ENCODE results near the gene NEO1.
"Not testable (repeated sequence)": the region's sequence is repeated elsewhere in the genome, so short reads cannot be mapped to it uniquely, and the experiment has no call there.

NEO1 gene

DNA sequence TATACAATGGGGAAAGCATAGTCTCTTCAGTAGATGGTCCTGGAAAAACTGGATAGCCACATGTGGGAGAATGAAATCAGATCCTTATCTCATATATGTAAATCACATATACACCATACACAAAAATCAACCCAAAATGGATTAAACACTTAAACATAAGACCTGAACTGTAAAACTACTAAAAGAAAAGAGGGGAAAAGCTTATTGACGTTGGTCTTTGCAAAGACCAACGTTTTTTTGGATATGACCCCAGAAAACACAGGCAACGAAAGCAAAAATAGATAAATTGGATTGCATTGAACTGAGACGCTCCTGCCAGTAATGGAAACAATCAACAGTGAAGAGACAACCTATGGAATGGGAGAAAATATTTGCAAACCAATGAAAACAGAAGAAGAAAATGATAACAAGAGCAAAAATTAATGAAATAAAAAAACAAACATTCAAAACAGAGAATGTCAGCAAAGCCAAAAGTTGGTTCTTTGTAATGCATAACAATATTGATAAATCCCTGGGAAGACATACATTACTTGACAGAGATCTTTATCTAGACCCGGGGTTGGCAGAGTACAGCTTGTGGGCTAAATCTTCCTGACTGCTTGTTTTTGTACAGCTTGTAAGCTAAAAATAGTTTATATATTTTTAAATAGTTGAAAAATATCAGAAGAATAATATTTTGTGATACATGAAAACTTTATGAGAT is 86.9 kb downstream of the NEO1 start:
- no peak overlapping the region for H3K4me3 ChIP-seq (ENCODE audit: low read depth, low read length)

DNA sequence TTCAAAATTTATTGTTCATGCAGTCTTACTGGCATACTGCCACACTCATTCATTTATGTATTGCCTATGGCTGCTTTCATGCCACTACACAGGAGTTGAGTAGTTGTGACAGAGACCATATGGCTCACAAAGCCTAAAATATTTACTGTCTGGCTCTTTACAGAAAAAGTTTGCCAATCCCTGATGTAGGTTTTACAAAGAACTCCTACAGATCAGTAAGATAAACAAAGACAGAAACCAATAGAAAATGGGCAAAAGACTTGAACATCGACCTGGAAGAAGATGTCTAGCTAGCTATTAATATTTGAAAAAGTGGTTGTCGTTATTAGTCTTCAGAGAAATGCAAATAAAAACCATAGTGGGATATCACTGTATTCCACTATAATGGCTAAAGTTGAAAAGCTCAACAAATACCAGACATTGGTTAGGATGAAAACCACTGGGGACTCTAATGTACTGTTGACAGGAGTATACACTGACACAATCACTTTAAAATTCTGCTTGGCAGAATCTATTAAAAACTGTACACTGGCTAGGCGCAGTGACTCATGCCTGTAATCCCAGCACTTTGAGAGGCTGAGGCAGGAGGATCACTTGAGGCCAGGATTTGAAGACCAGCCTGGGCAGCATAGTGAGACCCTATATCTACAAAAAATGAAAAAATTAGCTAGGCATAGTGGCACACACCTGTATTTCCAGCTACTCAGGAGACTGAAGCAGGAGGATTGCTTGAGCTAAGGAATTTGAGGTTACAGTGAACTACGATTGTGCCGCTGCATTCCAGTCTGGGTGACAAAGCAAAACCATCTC is 87.7 kb downstream of the NEO1 start:
- no peak overlapping the region for H3K4me3 ChIP-seq (ENCODE audit: low read depth, low read length)

DNA sequence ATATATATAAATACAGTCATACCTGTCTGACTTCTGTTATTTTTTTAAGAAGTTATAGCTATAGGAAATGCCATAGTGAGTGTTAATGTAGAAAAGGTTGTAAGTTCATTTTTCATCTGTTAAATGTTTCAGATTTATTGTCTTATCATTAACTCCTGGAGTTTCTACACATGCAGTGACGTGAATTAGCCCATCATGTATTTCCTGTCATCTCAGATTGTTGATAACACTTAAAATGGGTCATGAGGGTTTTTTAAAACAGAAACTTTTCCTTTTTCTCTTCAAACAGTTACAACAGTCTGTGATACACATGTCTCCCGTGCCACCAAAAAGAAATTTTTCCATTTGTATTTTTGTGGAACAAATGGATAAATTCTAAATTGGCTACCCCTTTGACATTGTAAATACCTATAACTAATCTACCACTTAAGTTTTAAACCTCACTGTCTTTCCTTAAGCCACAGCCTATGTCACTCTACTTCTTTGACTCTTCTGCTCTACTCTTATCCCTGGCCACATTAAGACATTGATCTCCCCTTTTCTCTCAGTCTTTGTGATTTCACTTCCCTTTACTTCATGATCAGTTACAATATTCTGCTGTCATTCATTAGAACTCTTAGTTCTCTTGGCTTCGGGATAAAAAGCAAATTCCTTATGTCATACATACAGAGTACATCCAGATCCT is 89.1 kb downstream of the NEO1 start:
- H3K4me3 ChIP-seq (ENCODE audit: low read depth, low read length), result no peak overlapping the region

DNA sequence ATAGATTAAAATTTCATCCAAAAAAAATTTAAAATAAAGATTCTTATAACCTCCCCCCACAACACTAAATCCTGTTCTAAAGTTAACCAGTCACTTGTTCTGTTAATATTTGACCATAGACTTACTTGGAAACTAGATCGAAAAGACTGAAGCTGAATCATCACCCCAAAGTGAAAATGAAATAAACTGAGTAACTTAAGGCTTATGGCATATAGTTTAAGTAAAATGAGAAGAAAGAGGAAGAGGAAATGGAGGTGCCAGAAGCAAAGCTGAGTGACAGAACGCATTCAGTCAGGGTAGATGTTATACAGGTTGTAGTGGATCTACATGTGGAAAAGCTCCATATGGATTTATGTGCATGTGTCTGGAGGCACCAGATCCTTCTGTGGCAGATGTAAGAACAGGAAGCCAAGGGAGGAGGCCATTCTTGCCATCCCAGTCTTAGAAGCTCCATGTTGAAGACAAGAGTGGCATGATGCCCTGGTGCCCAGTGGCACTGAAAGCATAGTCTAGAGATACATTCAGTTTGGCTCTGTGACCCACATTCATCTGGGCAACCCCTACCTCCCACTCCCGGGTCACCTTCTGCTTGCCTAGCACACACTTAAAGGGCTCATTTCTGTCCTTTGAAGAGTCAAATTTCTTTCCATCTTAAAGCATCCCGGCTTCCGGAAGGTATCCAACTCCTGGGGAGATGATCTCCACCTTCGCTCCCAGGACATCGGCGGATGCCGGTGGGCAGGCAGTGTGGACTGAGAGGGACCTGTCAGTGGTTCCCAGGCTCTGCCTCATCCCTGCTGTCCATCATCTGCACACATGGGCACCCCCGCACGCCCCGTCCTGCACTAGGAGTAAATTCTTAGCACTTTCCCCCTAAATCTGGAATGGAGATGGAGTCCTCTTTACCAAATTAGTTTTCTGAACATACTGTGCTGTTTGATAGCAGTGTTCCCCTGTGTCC is 90.8 kb downstream of the NEO1 start:
- no peak overlapping the region for H3K4me3 ChIP-seq (ENCODE audit: low read depth, low read length)

DNA sequence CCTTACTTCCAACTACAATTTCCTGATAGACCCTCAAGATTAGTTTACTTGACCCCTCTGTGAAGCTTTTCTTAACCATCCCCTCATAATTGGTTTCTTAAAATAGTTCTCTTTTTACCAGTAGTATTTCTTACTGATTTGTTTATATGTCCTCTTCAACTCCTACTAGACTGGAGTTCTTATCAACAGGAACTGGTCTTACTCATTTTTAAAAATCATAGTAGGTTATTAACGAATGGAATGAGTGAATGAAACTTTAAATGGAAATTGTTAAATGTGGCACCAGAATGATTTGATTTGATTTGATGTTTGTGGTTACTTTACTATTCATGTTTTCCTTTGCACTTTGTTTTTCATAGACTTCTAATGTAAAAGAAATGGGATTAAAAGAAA is 91.5 kb downstream of the NEO1 start:
- no peak overlapping the region for H3K4me3 ChIP-seq (ENCODE audit: low read depth, low read length)

DNA sequence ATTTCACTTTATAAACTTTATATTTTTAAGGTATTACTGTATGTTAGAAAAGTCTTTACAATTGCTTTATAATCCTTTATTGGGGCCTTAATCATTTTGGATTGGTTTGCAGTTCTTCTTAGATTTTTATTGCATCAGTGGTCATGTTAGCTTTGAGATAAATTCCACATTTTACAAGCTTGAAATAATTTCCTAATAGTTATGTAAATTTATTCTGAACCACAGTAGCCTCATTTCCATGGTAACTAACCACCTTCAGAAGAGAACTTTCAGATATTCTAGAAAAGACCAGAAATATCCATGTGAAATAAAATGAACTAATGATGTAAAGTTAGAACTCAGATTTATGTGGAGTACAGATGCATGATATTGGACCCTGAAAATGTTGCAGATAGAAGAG is 94.2 kb downstream of the NEO1 start:
- H3K4me3 ChIP-seq (ENCODE audit: low read depth, low read length), result no peak overlapping the region

DNA sequence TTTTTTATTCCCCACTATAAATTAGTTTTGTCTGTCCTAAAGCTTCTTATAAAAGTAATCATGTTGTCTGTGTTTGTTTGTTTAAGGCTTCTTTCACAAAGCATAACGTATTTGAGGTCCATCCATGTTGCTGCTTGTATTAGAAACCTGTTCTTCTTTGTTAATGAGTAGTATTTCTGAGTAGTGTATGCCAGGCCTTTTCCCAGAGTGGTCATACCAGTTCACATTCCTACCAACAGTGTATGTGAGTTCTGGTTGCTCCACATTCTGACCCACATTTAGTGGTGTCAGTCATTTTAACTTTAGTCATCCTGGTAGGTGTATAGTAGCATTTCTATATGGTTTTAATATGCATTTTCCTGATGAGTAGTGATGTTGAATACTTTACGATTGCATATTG is 98.6 kb downstream of the NEO1 start:
- H3K4me3 ChIP-seq (ENCODE audit: low read depth, low read length), result no peak overlapping the region

DNA sequence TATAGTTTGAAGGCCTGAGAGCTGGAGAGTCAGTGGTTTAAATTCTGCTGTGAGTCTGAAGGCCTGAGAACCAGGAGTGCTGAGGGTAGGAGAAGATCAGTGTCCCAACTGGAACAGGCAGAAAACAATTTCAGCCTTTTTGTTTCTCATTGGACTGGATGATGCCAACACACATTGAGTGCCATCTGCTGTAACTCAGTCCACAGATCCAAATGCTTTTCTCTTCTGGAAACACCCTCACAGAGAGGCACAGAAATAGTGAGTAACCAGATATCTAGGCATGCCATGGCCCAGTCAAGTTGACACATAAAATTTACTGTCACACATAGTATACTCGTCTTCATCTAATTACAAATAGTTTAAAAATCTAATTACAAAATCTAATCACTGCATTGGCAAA is 100.8 kb downstream of the NEO1 start:
- H3K4me3 ChIP-seq (ENCODE audit: low read depth, low read length), result no peak overlapping the region

DNA sequence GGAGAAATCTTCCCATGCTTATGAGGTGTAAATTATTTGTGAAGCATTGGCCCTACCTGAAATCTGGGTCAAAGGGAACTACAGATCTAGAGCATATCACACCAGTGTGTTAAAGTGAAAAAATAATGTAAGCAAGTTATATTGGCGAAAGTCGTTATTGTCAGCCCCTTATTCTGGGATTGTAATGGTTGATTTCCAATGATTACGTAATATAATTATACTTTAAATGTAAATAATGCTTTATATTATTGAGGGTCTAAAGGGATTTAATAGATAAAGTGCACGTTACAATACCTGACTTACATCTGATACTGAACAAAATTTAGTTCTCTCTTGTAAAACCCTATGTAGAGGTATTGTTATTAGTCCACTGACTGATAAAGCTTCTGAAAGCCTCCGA is 101.2 kb downstream of the NEO1 start:
- no peak overlapping the region for H3K4me3 ChIP-seq (ENCODE audit: low read depth, low read length)

DNA sequence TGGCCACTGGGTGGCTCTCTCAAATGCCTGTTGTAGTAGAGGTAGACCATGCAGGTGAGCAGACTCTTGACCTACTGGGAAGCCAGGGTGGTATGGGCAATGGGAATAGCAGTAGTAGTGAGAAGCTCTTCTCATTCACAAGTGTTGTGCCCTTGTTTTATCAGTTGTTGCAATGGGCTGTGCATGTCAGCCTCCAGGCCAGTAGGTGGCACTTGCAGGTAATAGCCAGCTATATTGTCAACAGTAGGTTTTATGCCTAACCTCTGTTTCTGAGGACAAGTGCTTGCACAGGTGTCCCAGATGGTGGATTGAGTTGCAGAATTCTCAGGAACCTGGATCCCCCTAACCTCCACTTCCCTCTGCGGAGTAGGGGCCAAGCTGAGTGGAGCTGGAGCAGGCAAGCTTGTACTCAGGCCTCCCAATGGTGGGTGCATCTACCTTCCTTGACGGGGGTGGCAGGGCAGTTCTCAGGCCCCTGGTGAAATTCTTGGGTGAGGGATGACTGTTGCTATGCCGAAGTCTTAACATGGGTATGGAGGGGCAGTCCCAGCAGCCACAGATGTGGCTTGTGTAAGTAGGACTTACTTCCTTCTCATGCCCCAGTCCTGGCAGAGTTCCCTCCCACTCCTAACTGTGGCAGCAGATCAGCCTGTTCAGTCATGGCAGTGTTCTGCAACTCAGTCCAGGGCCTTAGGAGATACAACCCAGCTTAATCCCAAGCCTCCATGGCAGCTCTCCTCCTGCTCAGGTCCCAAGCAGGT is 104.3 kb downstream of the NEO1 start:
- H3K4me3 ChIP-seq (ENCODE audit: low read depth, low read length), result no peak overlapping the region

DNA sequence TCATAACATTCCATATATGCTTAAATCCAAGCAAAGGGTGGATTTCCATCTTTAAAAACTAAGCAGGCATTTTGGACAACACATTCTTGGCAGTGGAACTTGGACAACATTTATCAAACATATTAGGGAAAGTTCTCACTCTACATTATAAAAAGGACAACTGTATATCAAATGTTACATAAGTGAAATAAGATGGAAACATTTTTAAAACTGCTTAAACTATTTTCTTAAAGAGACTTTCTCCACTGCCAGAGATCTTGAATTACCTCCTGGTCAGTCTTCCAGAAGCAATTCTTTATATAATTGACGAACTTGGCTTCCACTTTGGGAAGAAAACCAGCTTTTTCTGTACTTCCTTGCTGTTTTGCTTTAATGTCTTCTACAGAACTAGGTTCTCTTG is 109.3 kb downstream of the NEO1 start:
- no peak overlapping the region for H3K4me3 ChIP-seq (ENCODE audit: low read depth, low read length)

DNA sequence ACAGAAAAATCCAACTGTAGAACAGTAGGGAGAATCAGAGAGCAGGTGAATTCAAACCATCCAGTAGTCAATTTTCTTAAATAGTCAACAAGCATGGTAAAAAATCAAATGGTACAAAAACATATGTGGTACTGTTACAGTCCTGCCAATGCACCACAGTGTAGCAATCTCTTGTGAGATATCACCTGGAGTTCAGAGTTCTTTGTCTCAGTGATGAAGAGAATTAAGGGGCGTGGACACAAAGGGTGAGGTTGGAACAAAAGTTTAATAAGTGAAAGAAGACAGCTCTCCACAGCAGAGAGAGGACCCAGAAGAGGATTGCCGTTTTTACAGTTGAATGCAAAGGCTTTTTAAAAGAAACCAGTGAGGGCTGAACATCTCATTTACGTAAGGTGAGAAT is 113.2 kb downstream of the NEO1 start:
- H3K4me3 ChIP-seq (ENCODE audit: low read depth, low read length), result no peak overlapping the region

DNA sequence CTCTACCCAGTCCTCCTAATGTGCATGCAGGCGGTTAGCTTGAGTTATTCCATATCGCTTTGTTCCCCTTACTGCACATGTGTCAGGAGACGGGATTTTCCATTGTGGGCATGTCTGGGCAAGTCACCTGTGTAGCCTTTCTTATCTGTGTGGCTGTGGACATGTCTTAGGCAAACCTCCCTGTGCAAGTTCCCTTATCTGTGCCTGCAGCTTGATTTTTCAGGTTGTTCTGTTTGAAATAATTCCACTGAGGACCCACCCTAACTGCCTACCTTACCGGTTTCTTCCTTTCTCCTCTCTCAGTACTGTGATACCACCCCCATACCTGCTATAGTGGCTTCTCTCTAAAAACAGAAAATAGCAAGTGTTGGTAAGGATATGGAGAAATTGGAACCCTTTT is 113.6 kb downstream of the NEO1 start:
- no peak overlapping the region for H3K4me3 ChIP-seq (ENCODE audit: low read depth, low read length)

DNA sequence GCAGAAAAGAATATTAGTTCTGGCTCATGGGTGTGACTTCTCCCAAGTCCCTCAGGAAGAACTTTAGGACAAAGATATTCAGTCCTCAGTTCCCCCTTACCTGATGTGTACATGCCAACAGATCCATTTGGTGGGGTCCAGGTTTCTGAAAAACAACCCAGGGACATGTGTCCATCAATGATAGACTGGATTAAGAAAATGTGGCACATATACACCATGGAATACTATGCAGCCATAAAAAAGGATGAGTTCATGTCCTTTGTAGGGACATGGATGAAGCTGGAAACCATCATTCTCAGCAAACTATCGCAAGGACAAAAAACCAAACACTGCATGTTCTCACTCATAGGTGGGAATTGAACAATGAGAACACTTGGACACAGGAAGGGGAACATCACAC is 114.4 kb downstream of the NEO1 start:
- H3K4me3 ChIP-seq (ENCODE audit: low read depth, low read length), result not testable (repeated sequence)

DNA sequence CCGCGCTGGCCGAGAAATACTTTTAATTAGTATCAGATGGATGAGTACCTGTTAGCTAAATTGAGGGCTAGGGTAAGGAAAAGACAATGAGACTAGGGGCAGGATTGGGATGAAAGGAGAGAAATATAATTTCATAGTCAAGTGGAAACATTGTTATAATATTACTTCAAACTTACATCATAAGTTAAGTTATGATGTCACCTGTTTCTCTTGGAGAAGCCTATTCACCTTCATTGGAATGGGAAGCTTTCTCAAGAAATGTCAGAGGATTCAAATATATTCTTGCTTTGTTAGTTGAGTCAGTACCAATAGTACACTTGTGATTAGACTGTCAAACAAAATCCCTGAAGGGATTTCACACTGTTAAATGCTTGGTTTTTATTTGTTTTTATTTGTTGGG is 116.2 kb downstream of the NEO1 start:
- no peak overlapping the region for H3K4me3 ChIP-seq (ENCODE audit: low read depth, low read length)

DNA sequence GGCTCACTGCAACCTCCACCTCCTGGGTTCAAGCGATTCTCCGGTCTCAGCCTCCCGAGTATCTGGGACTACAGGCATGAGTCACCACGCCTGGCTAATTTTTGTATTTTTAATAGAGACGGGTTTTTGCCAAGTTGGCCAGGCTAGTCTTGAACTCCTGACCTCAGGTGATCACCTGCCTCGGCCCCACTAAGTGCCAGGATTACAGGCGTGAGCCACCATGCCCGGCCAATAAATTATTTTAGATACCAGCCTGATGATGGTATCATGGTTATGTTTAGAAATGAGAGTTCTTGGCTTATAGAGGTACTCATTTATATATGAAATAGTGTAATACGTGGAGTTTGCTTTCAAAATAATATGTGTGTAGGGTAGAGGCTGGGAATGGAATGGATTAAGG is 119.4 kb downstream of the NEO1 start:
- no peak overlapping the region for H3K4me3 ChIP-seq (ENCODE audit: low read depth, low read length)

DNA sequence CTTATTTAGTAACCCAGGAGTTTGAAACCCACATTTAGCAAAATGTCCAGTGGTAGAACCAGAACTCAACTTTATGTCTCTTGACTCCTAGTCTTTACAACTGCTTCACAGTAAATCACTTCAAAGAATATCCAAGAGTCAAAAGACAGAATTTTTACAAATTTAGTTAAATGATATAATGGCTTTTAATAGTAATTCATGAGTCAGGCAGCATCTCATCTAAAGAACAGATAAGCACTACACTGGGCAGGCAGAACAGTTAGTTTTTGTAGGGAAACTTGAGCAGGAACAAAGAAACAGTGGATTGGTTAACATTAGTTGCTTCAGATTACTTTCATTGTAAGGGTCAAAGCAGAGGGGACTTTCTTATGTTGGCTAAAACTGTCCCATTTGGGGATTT is 120.2 kb downstream of the NEO1 start:
- H3K4me3 ChIP-seq (ENCODE audit: low read depth, low read length), result no peak overlapping the region

DNA sequence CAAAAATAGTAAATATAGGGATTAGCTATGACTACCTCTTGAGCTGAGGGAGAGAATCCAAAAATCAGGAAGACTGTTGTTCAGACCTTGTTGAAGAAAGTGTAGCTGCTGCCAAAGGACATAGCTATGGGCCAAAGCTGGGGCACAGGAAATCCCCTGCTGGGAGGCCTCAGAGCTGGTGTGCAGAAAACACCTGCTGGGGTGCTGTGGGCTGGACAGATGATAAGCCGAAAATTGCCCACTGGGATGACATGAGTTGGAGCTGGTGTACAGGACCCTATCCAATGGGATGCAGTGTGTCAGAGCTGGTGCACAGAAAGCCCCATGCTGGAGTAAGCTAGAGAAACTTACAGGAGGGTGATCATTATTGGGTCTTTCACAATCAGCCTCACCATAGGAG is 121.9 kb downstream of the NEO1 start:
- no peak overlapping the region for H3K4me3 ChIP-seq (ENCODE audit: low read depth, low read length)

DNA sequence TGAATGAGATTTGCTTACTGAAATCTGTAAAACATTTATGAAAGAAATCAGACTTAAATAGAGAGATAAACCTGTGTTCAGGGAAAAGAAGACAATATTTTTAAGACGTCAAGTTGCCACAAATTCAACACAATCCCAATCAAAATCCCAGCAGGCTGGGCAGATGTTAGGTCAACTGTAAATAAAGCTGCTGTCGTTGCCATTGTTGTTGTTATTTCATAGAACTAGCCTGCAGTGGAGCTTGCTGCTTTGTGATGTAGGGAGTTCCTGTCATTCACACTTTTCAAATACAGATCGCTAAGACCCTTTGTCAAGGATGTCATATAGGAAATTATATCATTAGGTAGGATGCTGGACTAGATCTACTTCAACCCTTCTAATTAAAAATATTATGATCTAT is 123.1 kb downstream of the NEO1 start:
- no peak overlapping the region for H3K4me3 ChIP-seq (ENCODE audit: low read depth, low read length)

DNA sequence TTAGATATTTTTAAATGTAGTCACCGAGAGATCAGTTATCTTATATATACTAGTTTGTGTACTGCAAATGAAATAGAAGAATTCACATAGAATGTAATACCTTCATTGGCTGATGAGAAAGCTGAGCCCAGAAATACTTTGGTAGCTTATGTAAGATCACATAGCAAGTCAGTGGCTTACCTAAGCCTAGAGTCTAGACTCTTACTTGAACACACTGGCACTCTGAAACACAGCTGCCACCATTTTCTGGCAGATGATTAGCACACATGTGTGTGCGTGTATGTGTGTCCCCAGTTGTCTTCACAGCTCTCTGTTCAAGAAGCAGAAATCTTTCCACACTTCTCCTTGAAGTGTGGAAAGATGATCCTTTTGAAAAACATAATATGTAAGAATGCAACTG is 124.3 kb downstream of the NEO1 start:
- no peak overlapping the region for H3K4me3 ChIP-seq (ENCODE audit: low read depth, low read length)

All from iPS-11a (cell line).